CD14-positive monocyte (primary cell): Measurements from ENCODE around the gene TP53RK. TPM values are rescaled to one million over a fixed set of nuclear protein-coding genes. Genes with fewer than 3 reads are reported as not detected.

Experiments
- DNase-seq, 3 donors: peaks; one replicate each; pipeline ENCODE4 v3.0.0-alpha.2; 2011 to 2022
- H2AFZ ChIP-seq: 2 replicates; pipeline ENCODE4 v1.6.0; 2012; ENCODE audit warnings: mild to moderate bottlenecking, low read depth, low read length, inconsistent platforms; ENCODE audit not compliant: insufficient read depth, poor library complexity, severe bottlenecking
- H3K27ac ChIP-seq, 2 donors: 1 replicate in 1 of 2; 2 replicates in 1 of 2; pipeline ENCODE4 v1.5.1; 2012 to 2013; ENCODE audit warnings: low read length in 2 of 2, control low read depth in 1 of 2, inconsistent platforms in 1 of 2, low read depth in 1 of 2, mild to moderate bottlenecking in 1 of 2
- H3K27me3 ChIP-seq, 2 donors: one replicate each; pipeline versions ENCODE4 v1.6.0 to v1.6.1; 2011 to 2013; ENCODE audit warnings: low read length in 2 of 2; ENCODE audit not compliant: control insufficient read depth in 2 of 2, insufficient read depth in 2 of 2
- H3K36me3 ChIP-seq, 2 donors: replicated peaks in 1 of 2; 1 replicate in 1 of 2; 2 replicates in 1 of 2; pipeline versions ENCODE4 v1.5.1 to v1.6.1; 2012 to 2013; ENCODE audit warnings: low read length in 2 of 2, control low read depth in 1 of 2, inconsistent platforms in 1 of 2, mild to moderate bottlenecking in 1 of 2; ENCODE audit not compliant: insufficient read depth in 2 of 2, control insufficient read depth in 1 of 2
- H3K4me1 ChIP-seq, 2 donors: 1 replicate in 1 of 2; 2 replicates in 1 of 2; pipeline versions ENCODE4 v1.5.1 to v1.6.1; 2012 to 2013; ENCODE audit warnings: low read length in 2 of 2, control low read depth in 1 of 2, inconsistent platforms in 1 of 2, mild to moderate bottlenecking in 1 of 2, moderate library complexity in 1 of 2; ENCODE audit not compliant: insufficient read depth in 2 of 2, control insufficient read depth in 1 of 2
- H3K4me2 ChIP-seq: replicated peaks from 2 replicates; pipeline ENCODE3; 2012; ENCODE audit warnings: low read length, moderate library complexity, mild to moderate bottlenecking; ENCODE audit not compliant: poor library complexity, severe bottlenecking; ENCODE audit errors: extremely low read depth
- H3K4me3 ChIP-seq, 3 experiments: fragments of 200-600 bp in 1 of 3; sonication (generic) in 1 of 3; replicated peaks in 1 of 3; 1 replicate in 2 of 3; 2 replicates in 1 of 3; pipeline ENCODE4 v1.5.1; 2011 to 2013; ENCODE audit warnings: low read length in 3 of 3, mild to moderate bottlenecking in 3 of 3, control low read depth in 2 of 3, low read depth in 2 of 3, inconsistent platforms in 1 of 3, moderate library complexity in 1 of 3
- H3K79me2 ChIP-seq: 2 replicates; pipeline ENCODE4 v1.6.0; 2012; ENCODE audit warnings: mild to moderate bottlenecking, control low read depth, inconsistent platforms, low read length, moderate library complexity; ENCODE audit not compliant: insufficient read depth
- H3K9ac ChIP-seq: 2 replicates; pipeline ENCODE4 v1.6.0; 2017; ENCODE audit warnings: low read length, mild to moderate bottlenecking; ENCODE audit not compliant: insufficient read depth, poor library complexity, severe bottlenecking
- H3K9me3 ChIP-seq, 2 donors: replicated peaks in 1 of 2; 1 replicate in 1 of 2; 2 replicates in 1 of 2; pipeline versions ENCODE4 v1.5.1 to v1.6.1; 2012 to 2013; ENCODE audit warnings: low read length in 2 of 2, control low read depth in 1 of 2; ENCODE audit not compliant: control insufficient read depth in 1 of 2, insufficient read depth in 1 of 2
- H4K20me1 ChIP-seq: 2 replicates; pipeline ENCODE4 v1.6.0; 2012; ENCODE audit warnings: mild to moderate bottlenecking, low read length, control low read depth, moderate library complexity; ENCODE audit not compliant: insufficient read depth
- H3K27ac Mint-ChIP-seq, 7 donors: one replicate each; pipeline ENCODE4 v1.8.0; 2020; ENCODE audit warnings: mild to moderate bottlenecking in 7 of 7, mixed read lengths in 7 of 7, moderate library complexity in 6 of 7, inconsistent platforms in 2 of 7
- H3K27me3 Mint-ChIP-seq, 3 donors: one replicate each; pipeline ENCODE4 v1.8.0; 2021 to 2022; ENCODE audit warnings: low read depth in 3 of 3, mild to moderate bottlenecking in 3 of 3, mixed read lengths in 3 of 3, moderate library complexity in 3 of 3, inconsistent platforms in 1 of 3
- H3K36me3 Mint-ChIP-seq, 2 donors: one replicate each; pipeline ENCODE4 v1.8.0; 2020; ENCODE audit warnings: mixed read lengths in 2 of 2, inconsistent platforms in 1 of 2, mild to moderate bottlenecking in 1 of 2
- H3K4me1 Mint-ChIP-seq: one replicate; pipeline ENCODE4 v1.8.0; 2020; ENCODE audit warnings: mild to moderate bottlenecking, mixed read lengths
- H3K4me3 Mint-ChIP-seq, 2 donors: one replicate each; pipeline ENCODE4 v1.8.0; 2020; ENCODE audit warnings: mild to moderate bottlenecking in 2 of 2, mixed read lengths in 2 of 2, moderate library complexity in 1 of 2
- H3K9me3 Mint-ChIP-seq, 7 donors: one replicate each; pipeline ENCODE4 v1.8.0; 2020 to 2022; ENCODE audit warnings: mixed read lengths in 7 of 7, mild to moderate bottlenecking in 6 of 7, moderate library complexity in 6 of 7, inconsistent platforms in 2 of 7
- WGBS: methylation state at CpG from one replicate; pipeline ENCODE4 v1.1.5; 2013; ENCODE audit warnings: missing lambda C conversion rate; ENCODE audit not compliant: insufficient coverage; 5-methylcytosine and 5-hydroxymethylcytosine counted together
- intact Hi-C, 2 donors: fragments of 100-400 bp; cut with micrococcal nuclease; formaldehyde crosslinking; loops; one replicate each; pipeline versions ENCODE4 v1.15.0 to v1.15.1; 2023
- polyA plus RNA-seq, 3 donors: library from polyadenylated mRNA; depleted of rRNA in 1 of 3; unstranded in 2 of 3; stranded (reverse) in 1 of 3; fragments of 300-500 nt in 2 of 3; fragments of >200 nt in 1 of 3; fragmentation: Illumina TruSeq in 2 of 3; gene quantifications; 1 replicate in 2 of 3; 2 replicates in 1 of 3; pipeline ENCODE4 v1.2.3, GENCODE V29; 2012 to 2021
- TF ChIP-seq, protein P1 (sequence below): fragments of 200-600 bp; IDR thresholded peaks from one replicate; pipeline ENCODE4 v1.8.0; 2022; ENCODE audit warnings: antibody characterized with exemption, mild to moderate bottlenecking

The TP53RK gene
- polyA plus RNA-seq, 3 donors: 1.4 to 10.9 (median 9.5) TPM

GRCh38 chr20:46635514-46636136 is 53.6 kb downstream of the TP53RK start:
- TF ChIP-seq, protein P1, sequence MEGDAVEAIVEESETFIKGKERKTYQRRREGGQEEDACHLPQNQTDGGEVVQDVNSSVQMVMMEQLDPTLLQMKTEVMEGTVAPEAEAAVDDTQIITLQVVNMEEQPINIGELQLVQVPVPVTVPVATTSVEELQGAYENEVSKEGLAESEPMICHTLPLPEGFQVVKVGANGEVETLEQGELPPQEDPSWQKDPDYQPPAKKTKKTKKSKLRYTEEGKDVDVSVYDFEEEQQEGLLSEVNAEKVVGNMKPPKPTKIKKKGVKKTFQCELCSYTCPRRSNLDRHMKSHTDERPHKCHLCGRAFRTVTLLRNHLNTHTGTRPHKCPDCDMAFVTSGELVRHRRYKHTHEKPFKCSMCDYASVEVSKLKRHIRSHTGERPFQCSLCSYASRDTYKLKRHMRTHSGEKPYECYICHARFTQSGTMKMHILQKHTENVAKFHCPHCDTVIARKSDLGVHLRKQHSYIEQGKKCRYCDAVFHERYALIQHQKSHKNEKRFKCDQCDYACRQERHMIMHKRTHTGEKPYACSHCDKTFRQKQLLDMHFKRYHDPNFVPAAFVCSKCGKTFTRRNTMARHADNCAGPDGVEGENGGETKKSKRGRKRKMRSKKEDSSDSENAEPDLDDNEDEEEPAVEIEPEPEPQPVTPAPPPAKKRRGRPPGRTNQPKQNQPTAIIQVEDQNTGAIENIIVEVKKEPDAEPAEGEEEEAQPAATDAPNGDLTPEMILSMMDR: no peak
- Histone ChIP-seq H3K4me2 (no peak overlapping the region), H3K79me2 (no peaks in the 10 kb centered on the region), H3K27ac (no peak overlapping the region), H3K9ac (no peak overlapping the region), H3K4me3 (no peak overlapping the region), H3K36me3 (no peaks in the 10 kb centered on the region), H4K20me1 (no peaks in the 10 kb centered on the region), H2AFZ (no peak overlapping the region), H3K27me3 (no peaks in the 10 kb centered on the region), H3K9me3 (no peaks in the 10 kb centered on the region), H3K4me1 (peaks cover 15 to 16% of the 10 kb centered on the region in 2 donors)
- Mint-ChIP-seq H3K27me3 (peaks cover 2 to 10% (median 9%) of the 10 kb centered on the region in 3 donors), H3K4me1 (peaks cover 19% of the 10 kb centered on the region), H3K9me3 (peaks cover 0 to 4% (median 0%) of the 10 kb centered on the region in 7 donors), H3K4me3 (no peak overlapping the region), H3K27ac (no peak overlapping the region), H3K36me3 (no peaks in the 10 kb centered on the region)
- WGBS: 68% methylated on average over 5 of the region's 5 CpGs
- no peak for DNase-seq
- intact Hi-C loops: no loop called here

DNA sequence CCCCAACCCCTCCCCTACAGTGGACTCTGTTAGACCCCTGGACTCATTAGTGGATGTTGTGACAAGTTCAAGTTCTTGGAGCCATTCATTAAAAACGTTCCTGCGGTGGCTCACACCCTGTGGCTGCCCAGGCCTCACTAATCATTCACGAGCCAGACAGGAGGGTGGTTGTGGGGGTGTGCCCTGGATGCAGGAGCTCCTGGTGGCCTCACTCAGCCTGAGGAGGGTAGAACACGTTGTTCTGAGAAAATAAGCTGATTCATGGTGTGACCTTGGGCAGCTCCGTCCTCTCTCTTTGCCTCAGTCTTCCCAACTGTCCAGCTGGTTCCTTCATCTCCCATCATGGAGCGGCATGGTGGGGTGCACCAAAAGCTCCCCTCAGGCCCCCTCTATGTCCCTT is 54.7 kb downstream of the TP53RK start:
- Histone ChIP-seq H3K4me1 (peaks cover 20 to 22% of the 10 kb centered on the region in 2 donors), H3K4me2 (no peak overlapping the region), H3K9ac (no peak overlapping the region), H3K79me2 (no peaks in the 10 kb centered on the region), H2AFZ (no peak overlapping the region), H3K9me3 (peaks cover 0 to 5% of the 10 kb centered on the region in 2 donors), H3K4me3 (no peak overlapping the region), H4K20me1 (no peaks in the 10 kb centered on the region), H3K27me3 (no peaks in the 10 kb centered on the region), H3K27ac (no peak overlapping the region), H3K36me3 (no peaks in the 10 kb centered on the region)
- TF ChIP-seq, protein P1: no peak
- intact Hi-C loops: loop anchor here in 1 of 2 donors (5.0 kb wide), 1 partner anchor 87 kb away; no protein-coding TSS in a partner anchor
- Mint-ChIP-seq H3K9me3 (peaks cover 2 to 9% (median 4%) of the 10 kb centered on the region in 7 donors), H3K27ac (no peak overlapping the region), H3K4me1 (peaks cover 24% of the 10 kb centered on the region), H3K27me3 (peaks cover 2 to 13% (median 7%) of the 10 kb centered on the region in 3 donors), H3K4me3 (no peak overlapping the region), H3K36me3 (no peaks in the 10 kb centered on the region)
- DNase-seq: no peak
- 71% methylated on average over 3 of the region's 6 CpGs for WGBS

Other genes with a start within 250 kb of the TP53RK start
- under 1 TPM in 1 of 3 donors, not detected in 2; 0.04 TPM for gene ZNF334, start 175.9 kb downstream of the TP53RK start, polyA plus RNA-seq
- not detected for gene OCSTAMP, start 138.8 kb downstream of the TP53RK start, polyA plus RNA-seq
- under 1 TPM in 1 of 3 donors, not detected in 2; 0.04 TPM for gene SLC13A3, start 38.0 kb downstream of the TP53RK start, polyA plus RNA-seq
- gene SLC2A10, start 20.2 kb upstream of the TP53RK start, polyA plus RNA-seq: not detected
- under 1 TPM in 2 of 3 donors, not detected in 1; 0.04 to 0.16 TPM for gene EYA2, start 205.4 kb upstream of the TP53RK start, polyA plus RNA-seq